Fibroblast of villous mesenchyme (primary cell): Measurements from ENCODE around the gene LRRC71. TPM values are rescaled to one million over a fixed set of nuclear protein-coding genes. Genes with fewer than 3 reads are reported as not detected.

Experiments
- DNase-seq: peaks from one replicate; pipeline ENCODE4 v3.0.0-alpha.2; 2010; ENCODE audit warnings: low read depth
- H3K4me3 ChIP-seq: 2 replicates; pipeline ENCODE4 v1.5.1; 2011; ENCODE audit warnings: low read depth, mild to moderate bottlenecking, low read length
- total RNA-seq: library from RNA; depleted of rRNA; stranded (reverse); fragments of >200 nt; gene quantifications from 2 replicates; pipeline ENCODE4 v1.2.3, GENCODE V29; 2012
- TF ChIP-seq, protein P1 (sequence below): IDR thresholded peaks from 2 replicates; pipeline ENCODE4 v1.5.1; 2012; ENCODE audit warnings: low read depth, mild to moderate bottlenecking, low read length; ENCODE audit not compliant: insufficient read depth

LRRC71 gene
- total RNA-seq, 1 donor, result not detected

DNA sequence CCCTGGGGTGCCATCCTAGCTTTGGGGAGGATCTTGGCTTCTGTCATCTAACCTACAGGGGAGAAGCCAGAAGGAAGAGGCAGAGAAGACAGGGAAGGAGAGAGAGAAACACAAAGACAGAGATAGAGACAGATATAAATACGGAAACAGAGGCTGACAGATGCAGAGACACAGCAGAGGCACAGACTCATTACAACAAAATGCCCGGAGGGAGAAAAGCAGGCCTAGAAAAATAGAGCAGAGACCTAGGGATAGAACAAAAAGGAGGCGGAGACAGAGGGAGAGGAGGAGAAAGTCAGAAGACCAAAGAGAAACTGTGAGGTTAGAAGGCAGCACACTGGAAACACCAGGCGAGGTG, 25.0 kb upstream of the LRRC71 start:
- TF ChIP-seq, protein P1, sequence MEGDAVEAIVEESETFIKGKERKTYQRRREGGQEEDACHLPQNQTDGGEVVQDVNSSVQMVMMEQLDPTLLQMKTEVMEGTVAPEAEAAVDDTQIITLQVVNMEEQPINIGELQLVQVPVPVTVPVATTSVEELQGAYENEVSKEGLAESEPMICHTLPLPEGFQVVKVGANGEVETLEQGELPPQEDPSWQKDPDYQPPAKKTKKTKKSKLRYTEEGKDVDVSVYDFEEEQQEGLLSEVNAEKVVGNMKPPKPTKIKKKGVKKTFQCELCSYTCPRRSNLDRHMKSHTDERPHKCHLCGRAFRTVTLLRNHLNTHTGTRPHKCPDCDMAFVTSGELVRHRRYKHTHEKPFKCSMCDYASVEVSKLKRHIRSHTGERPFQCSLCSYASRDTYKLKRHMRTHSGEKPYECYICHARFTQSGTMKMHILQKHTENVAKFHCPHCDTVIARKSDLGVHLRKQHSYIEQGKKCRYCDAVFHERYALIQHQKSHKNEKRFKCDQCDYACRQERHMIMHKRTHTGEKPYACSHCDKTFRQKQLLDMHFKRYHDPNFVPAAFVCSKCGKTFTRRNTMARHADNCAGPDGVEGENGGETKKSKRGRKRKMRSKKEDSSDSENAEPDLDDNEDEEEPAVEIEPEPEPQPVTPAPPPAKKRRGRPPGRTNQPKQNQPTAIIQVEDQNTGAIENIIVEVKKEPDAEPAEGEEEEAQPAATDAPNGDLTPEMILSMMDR, result no peak
- H3K4me3 ChIP-seq, result peak overlapping the region; percentile 65
- DNase-seq, result peak; percentile 69

DNA sequence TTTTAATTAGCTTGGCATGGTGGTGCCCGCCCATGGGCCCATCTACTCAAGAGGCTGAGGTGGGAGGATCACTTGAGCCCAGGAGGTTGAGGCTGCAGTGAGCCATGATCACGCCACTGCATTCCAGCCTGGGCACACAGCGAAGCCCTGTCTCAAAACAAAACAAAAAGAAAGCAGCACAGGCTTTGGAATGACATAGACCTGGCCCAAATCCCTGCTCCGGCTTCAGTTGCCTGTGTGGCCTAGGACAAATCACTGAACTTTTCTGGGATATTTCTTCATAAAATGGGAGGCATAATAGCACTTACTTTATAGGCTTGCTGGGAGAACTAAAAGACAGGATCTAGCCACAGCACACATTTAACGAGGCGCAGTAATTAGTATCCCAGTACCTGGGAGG, 24.5 kb upstream of the LRRC71 start:
- DNase-seq, result no peak
- TF ChIP-seq, protein P1, result no peak
- no peak overlapping the region for H3K4me3 ChIP-seq

GRCh38 chr1:156896490-156897033, 23.9 kb upstream of the LRRC71 start:
- TF ChIP-seq, protein P1, result no peak
- peak; percentile 84 for DNase-seq
- H3K4me3 ChIP-seq, result no peak overlapping the region

DNA sequence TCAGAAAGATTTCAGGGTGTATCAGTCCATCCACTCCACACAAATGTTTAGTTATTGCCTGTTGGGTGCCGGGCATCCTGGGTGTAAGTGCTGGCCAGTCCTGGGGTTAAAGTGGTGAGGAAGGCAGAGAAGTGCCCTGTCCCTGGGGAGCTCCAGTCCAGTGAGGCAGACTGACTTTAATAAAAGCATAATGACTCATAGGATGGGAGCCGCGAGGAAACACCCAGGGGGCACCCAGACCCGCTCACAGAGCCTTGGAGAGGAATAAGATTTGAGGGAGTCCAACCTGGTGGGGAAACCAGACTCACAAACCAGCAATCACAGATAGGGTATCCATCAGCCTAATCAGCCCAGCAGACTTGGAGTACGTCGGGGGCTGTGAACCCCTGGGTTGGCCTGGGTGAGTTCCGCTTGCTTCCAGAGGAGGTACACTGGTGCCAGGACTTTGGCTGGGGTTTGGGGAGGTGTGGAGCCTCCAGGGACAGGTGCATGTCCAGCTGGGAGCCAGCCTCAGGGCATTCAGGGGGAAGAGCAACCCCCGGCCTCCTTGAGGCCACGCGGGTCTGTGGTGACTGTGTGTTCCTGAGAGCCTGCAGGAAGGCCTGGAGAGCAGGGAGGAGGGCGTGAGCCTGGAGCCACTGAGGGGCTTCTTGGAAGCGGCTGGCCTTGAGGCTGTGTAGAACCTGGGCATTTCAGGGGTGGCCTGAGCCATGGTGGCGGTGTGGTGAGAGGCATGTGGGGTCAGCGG, 23.2 kb upstream of the LRRC71 start:
- peak; percentile 72 for DNase-seq
- TF ChIP-seq, protein P1, result no peak
- H3K4me3 ChIP-seq, result no peak overlapping the region

GRCh38 chr1:156898161-156898566, 22.3 kb upstream of the LRRC71 start:
- DNase-seq, result peak; percentile 74
- TF ChIP-seq, protein P1, result no peak
- no peak overlapping the region for H3K4me3 ChIP-seq

DNA sequence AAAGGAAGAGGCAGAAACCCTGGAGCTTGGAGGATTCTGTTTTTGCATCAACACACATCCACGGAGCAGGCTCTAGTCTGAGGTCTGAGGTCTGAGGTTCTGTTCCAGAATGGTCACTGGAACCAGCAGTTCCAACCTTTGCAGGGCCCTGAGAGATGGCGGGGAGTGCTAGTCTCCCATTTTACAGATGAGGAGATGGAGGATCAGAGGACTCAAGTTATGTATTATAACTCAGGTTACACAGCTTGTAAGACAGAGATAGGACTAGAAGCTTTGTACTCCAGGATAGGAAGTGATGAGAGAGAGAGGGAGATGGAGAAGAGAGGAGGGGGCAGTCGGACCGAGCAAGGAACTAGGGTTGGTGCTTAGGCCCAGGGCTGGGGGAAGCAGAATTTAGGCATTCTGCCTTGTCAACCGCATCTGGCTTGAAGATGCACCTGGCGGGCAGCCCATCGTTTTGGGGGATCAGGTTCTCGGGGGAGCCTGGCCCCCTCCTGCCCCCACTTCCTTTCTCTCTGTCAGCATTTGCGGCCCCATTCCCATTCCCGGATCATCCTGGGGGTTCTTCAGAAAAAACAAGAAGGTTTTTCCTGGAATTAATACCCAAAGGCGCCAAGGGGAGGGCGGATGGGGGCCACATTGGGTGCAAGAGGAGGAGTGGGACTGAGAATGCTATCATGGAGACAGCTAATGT, 21.3 kb upstream of the LRRC71 start:
- no peak overlapping the region for H3K4me3 ChIP-seq
- TF ChIP-seq, protein P1, result no peak

More for the DNA sequence above, 21.3 kb upstream of the LRRC71 start:
- no peak for DNase-seq
